GM19193 (cell line): ENCODE results near the gene GPR87.

Experiments used
- POLR2A ChIP-seq: IDR thresholded peaks from 4 replicates; pipeline ENCODE4 v1.6.1; 2011; ENCODE audit not compliant: insufficient read depth, insufficient read length; ENCODE audit errors: extremely low read depth

The GPR87 gene

DNA sequence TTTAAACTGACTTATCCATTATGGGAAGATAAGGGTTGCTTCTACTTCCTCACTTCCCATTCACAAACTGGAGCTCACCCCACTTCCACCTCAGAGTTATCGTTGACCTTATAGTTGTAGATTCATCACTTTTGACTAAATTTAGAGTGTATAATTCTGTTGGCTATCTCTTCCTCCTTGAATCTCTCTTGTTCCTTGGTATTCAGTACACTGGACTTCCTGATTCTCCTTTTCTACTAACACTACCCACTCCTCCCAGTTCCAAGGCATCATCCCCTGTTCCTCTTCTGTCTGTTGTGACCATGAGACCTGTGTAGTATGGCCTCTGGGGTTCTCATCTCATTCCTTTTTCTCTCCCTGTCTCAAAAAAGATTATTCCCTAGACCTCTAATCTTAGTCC is 5.9 kb upstream of the GPR87 start:
- TF ChIP-seq POLR2A: no peak

GRCh38 chr3:151321526-151321925 is 4.9 kb upstream of the GPR87 start:
- TF ChIP-seq POLR2A: no peak

- no peak for TF ChIP-seq POLR2A
Measured at GRCh38 chr3:151320131-151320530, 3.5 kb upstream of the GPR87 start.

DNA sequence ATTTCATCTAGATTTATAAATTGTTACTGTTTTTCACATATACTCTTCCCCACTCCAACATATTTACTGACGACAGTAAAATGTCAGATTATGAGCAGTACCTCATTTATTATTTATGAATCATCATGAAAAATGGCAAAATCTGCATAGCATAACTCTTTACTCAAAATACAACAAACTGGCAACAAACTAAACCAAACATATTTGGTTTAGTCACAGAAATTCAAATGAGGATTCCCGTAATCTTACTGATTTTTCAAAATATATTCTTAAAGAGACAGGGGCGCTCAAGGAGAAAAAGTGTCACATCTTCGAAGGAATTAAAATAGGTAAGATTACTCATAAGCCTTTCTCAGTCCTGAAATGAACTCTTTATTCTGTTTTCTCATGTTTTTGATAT is 3.0 kb upstream of the GPR87 start:
- TF ChIP-seq POLR2A: no peak

GRCh38 chr3:151318991-151319390 is 2.4 kb upstream of the GPR87 start:
- TF ChIP-seq POLR2A: no peak

GRCh38 chr3:151318313-151318712 is 1.7 kb upstream of the GPR87 start:
- TF ChIP-seq POLR2A: no peak

DNA sequence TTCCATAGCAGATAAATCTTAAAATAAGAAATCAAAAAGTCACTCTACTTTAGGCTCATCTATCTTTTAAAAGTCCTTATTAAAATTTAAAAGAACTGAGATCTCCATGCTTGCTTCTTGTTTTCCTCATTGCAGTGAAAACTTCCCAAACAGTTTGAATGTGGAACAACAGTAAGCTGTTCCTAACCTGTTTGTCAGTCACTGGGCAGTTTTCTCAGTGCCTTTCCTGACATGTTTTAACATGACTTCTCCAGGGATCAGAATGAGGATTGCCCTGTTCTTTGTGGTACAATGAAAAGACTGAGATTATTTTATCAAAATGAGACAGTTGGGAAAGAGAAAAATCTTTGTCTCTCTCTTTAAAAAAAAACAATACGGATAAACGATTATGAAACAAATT is 774 bp downstream of the GPR87 start:
- no peak for TF ChIP-seq POLR2A

- no peak for TF ChIP-seq POLR2A
Measured at GRCh38 chr3:151315136-151315535, 1.5 kb downstream of the GPR87 start.

GRCh38 chr3:151314593-151314992 is 2.0 kb downstream of the GPR87 start:
- TF ChIP-seq POLR2A: no peak

GRCh38 chr3:151314137-151314536 is 2.5 kb downstream of the GPR87 start:
- no peak for TF ChIP-seq POLR2A

- no peak for TF ChIP-seq POLR2A
Measured at GRCh38 chr3:151312972-151313371, 3.6 kb downstream of the GPR87 start.

- TF ChIP-seq POLR2A: no peak
Measured at GRCh38 chr3:151309566-151309965, 7.1 kb downstream of the GPR87 start.

DNA sequence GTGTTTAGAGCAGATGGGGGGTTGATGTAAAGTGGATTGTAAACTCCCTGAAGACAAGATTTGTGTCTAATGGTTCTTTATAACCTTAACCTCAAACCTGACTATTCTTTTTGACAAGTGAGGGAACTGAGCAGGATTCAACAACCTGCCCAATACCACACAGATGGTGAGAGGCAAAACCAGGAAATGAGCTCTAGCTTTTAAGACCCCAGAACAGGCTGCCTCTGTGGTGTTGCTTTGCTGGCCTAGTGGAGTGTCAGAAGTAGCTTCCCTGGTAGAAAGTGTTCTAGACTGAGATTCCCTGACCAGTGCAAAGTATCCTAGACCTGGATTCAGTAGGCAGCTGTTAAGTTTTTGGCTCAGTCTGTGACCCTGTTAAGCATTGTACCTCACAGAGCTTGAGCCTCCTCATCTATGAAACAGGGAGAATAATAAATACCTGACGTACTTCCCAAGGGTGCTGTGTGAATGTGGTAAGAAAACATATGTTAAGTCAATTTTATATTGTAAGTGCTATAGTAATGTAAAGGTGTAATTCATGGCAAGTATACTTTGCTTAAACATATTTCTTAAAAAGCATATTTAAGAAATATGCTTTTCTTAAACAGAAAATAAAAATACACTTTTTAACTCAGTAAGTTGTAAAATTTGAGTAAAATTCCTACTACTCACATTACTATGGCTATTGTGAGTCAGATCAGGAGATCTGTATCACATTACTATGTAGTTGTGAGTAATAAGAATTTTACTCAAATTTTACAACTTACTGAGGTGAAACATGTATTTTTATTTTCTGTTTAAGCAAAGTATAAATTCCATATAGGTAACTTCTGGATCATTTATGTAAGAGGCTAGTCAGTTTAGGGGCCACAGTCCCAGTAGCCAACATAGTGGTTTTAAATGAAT is 8.8 kb downstream of the GPR87 start:
- TF ChIP-seq POLR2A: no peak

DNA sequence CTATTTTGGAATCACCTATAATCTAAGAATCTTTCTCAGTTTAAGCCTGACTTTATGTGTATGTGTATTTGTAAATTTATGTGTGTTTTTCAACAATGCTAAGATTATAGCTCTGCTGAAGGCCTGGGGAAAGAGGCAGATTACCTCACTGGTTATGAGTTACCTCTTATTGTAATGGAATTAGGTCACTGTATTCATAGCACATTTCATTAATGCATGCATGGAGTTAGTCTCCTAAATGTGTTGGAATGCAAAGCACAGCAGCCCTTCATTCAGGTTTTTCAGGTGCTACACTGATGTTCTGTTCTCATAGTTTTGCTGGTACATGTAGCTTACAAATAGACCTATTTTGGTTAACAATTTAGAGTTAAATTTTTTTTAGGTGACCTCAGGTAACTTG is 9.5 kb downstream of the GPR87 start:
- TF ChIP-seq POLR2A: no peak

DNA sequence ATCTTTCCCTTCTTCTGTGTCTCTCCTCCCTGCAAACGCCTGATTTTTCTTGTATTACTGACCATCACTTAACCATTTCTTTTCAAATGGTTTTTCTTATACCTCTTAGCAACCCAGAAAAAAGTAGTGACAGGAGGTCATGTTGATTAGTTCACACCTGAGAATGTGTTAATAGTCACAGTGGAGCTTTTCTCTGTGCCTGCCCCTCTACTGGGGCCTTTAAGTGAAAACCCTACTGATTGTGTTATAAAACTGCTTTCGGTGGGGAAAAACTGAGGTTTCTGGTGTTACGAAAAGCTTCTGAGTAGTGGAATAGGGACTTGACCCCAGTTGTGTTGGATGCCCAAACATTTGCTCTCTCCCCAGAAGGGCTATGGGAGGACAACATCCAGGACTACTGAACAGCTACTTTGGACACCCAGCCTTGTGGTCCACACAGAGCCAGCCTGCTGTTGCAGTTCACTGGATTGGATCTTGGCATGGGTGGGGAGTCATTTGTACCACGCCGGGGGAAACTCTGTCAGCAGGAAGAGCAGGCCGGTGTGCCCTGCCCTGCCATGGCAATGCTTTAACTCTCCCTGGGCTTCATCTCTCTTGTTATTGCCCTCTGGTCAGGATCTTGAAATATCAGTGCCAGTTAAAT is 10.3 kb downstream of the GPR87 start:
- TF ChIP-seq POLR2A: no peak

GRCh38 chr3:151305775-151306151 is 10.9 kb downstream of the GPR87 start:
- no peak for TF ChIP-seq POLR2A
